DMS 273 (cell line): Measurements from ENCODE around the gene S100A3.
A peak's percentile ranks its signal among the peaks of the same experiment; 100 is the strongest.

Source experiments
- DNase-seq: peaks from one replicate; lab custom pipeline; 2025; ENCODE audit not compliant: unreplicated experiment; lab: John Stamatoyannopoulos, UW

Gene S100A3

GRCh38 chr1:153515504-153516394 is 33.3 kb downstream of the S100A3 start:
- DNase-seq = no peak

- DNase-seq = no peak
Observed at GRCh38 chr1:153513666-153514065, 35.4 kb downstream of the S100A3 start.

- peak; percentile 78 for DNase-seq
Observed at GRCh38 chr1:153513023-153513422, 36.0 kb downstream of the S100A3 start.

GRCh38 chr1:153510984-153511410 is 38.1 kb downstream of the S100A3 start:
- peak; percentile 90 for DNase-seq

- peak; percentile 69 for DNase-seq
Observed at GRCh38 chr1:153509729-153510354, 39.2 kb downstream of the S100A3 start.

GRCh38 chr1:153509036-153509435 is 40.0 kb downstream of the S100A3 start:
- DNase-seq = no peak

- no peak for DNase-seq
Observed at GRCh38 chr1:153507926-153508583, 41.0 kb downstream of the S100A3 start.

- DNase-seq = no peak
Observed at GRCh38 chr1:153506831-153507413, 42.1 kb downstream of the S100A3 start.

GRCh38 chr1:153506386-153506785 is 42.7 kb downstream of the S100A3 start:
- DNase-seq = no peak

- DNase-seq = no peak
Observed at GRCh38 chr1:153505576-153505975, 43.5 kb downstream of the S100A3 start.

GRCh38 chr1:153503766-153504165 is 45.3 kb downstream of the S100A3 start:
- no peak for DNase-seq

- DNase-seq = no peak
Observed at GRCh38 chr1:153498746-153499145, 50.3 kb downstream of the S100A3 start.
